ENCODE measurements around the gene DCLRE1C.
"Not testable (repeated sequence)": the region's sequence is repeated elsewhere in the genome, so short reads cannot be mapped to it uniquely, and the experiment has no call there.

DCLRE1C gene

GRCh38 chr10:14954001-14954770, at the start of gene DCLRE1C:
DCLRE1C (minus strand) TSS chr10:14954096; CDS start chr10:14954010, 86 bp downstream.
- in situ Hi-C loops (cut with HindIII; ENCODE audit: low sequenced_read_pairs): loop anchor here (25.0 kb wide), 1 partner anchor 158 kb away; no protein-coding TSS in a partner anchor

DNA sequence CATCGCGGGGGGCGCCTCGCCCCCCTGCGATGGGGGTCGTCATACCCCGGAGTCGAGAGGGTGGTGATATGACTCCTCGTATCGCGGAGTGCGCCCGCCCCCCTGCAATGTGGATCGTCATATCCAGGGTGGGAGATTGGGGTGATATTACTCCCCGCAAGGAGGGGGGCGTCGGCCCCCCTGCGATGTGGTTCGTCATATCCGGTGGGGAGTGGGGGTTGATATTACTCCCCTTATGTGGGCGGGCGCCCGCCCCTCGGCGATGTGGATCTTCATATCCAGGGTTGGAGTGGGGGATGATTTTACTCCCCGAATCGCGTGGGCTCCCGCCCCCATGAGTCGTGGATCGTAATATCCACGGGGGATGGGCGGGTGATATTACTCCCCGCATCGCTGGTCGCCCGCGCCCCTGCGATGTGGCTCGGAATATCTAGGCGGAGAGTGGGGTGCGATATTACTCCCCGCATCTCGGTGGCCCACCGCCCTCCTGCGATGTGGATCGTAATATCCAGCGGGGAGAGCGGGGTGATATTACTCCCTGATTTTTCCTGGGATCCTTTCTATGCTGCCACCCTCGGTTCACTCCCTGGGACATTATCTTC, 42.2 kb upstream of the DCLRE1C start:
- in situ Hi-C loops (cut with HindIII; ENCODE audit: low sequenced_read_pairs): no loop called here

DNA sequence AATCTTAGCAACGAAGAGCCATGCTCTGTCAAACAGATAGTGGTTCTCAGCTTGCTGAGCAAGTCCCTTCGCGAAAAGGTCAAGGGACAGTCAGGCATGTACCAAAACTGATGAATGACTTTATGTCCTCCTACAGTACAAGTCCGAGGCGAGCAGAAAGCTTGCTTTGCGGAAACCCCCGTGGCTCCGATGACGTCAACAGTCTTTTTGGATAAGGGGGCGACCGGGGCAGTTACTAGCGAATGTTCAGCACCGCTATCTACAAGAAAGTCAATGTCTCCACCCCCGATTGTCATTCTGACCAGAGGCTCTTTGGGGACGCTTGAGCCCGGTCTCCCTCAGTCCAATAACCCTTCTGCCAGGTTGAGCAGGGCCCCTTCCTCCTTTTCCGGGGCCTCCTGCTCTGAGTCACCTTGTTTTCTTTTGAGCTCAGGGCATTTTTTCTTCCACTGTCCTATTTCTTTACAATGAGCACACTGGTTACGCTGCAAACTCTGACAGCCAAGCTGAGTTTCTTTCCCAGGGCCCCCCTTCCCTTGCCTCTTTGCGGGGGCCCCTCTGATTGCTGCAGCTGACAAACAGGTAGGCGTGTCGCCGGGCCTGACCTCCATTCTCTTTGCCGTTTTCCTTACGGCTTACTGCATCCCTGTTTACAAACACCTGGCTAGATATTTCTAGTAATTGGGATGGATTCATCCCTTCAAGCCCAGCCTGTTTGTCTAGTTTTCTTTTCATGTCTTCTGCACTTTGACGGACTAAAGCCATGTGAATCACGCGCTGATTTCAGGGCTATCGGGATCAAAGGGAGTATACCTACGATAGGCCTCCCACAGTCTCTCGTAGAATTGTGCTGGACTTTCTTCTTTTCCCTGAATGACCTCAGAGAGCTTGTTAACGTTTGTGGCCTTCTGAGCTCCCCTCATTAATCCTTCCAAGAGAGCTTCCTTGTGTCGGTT, 39.9 kb upstream of the DCLRE1C start:
- in situ Hi-C loops (cut with HindIII; ENCODE audit: low sequenced_read_pairs): not testable (repeated sequence)

GRCh38 chr10:14992336-14992735, 38.4 kb upstream of the DCLRE1C start:
- in situ Hi-C loops (cut with HindIII; ENCODE audit: low sequenced_read_pairs): not testable (repeated sequence)

GRCh38 chr10:14991035-14991749, 37.3 kb upstream of the DCLRE1C start:
- in situ Hi-C loops (cut with HindIII; ENCODE audit: low sequenced_read_pairs): not testable (repeated sequence)

DNA sequence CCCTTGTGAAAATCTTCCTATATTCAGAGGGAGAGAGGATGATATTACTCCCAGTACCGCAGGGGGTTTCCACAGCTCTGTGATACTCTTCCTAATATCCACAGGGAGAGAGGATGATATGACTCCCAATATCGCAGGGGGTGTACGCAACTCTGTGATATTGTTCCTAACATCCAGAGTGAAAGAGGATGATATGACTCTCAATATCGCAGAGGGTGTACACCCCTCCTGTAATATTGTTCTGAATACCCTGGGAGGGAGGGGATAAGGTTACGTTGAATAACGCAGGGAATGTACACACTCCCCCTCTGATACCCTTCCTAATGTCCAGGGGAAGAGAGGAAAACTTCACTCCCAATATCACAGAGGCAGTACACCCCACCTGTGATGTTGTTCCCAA, 35.7 kb upstream of the DCLRE1C start:
- in situ Hi-C loops (cut with HindIII; ENCODE audit: low sequenced_read_pairs): not testable (repeated sequence)

DNA sequence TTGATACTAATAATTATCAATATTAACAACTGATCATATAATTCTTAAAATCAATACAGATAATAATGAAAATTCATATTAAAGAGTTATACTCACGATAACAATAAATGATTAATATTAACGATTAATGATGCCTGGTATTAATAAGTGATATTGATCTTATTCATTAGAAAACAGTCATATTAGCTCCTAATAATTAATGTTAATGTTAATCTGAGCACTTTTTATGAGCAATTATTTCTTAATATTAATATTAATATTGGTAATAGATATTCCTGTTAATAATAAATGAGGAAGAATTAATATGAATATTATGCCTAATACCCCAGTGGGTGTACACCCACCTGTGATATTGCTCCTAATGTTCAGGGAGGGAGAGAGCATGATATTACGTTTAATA, 28.8 kb upstream of the DCLRE1C start:
- in situ Hi-C loops (cut with HindIII; ENCODE audit: low sequenced_read_pairs): no loop called here

- in situ Hi-C loops (cut with HindIII; ENCODE audit: low sequenced_read_pairs): no loop called here
Measured at GRCh38 chr10:14975672-14976273, 21.9 kb upstream of the DCLRE1C start.

DNA sequence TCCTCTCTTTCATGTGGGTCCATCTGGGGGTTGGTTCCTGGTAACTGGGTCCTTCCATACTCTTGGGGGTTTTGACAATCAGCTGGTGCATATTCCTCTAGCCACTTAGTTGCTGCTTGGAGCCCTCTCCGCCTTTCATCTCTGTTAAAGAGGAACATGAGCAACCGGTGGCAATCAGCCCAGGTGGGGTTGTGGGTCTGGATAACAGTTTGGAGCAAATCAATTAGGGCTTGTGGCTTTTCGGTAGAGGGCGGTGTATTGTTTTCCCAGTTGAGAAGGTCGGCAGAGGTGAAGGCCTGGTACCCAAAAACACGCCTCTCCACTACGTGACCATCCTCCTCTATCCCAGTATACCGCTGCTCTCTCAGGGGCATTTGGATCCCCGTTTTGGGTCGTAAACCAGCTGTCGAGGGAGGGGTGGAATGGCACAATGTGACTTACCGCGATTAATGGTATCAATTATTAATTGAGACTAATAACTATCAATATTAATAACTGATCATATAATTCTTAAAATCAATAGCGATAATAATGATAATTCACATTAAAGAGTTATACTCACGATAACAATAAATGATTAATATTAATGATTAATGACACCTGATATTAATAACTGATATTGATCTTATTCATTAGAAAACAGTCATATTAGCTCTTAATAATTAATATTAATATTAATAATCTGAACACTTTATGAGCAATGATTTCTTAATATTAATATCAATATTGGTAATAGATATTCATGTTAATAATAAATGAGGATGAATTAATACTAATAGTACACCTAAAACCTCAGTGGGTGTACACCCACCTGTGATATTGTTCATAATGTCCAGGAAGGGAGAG, 20.5 kb upstream of the DCLRE1C start:
- in situ Hi-C loops (cut with HindIII; ENCODE audit: low sequenced_read_pairs): loop anchor here (25.0 kb wide), 1 partner anchor 138 kb away; no protein-coding TSS in a partner anchor

DNA sequence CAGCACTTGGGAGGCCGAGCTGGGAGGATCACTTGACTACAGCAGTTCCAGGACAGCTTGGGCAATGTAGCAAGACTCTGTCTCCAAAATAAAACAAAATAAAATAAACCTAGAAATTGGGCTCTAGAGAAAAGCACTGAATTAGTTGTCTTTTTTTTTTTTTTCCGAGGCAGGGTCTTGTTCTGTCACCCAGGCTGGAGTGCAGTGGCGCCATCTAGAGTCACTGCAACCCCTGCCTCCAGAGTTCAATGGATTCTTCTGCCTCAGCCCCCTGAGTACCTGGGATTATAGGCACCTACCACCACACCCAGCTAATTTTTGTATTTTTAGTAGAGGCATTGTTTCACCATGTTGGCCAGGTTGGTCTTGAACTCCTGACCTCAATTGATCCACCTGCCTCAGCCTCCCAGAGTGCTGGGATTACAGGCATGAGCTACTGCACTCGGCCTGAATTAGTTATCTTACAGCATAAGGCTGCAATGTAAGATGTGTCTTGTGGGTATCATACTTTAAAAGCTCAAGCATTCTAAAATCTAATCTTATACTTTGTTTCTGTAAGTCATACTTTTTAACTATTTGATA, 18.1 kb upstream of the DCLRE1C start:
- in situ Hi-C loops (cut with HindIII; ENCODE audit: low sequenced_read_pairs): loop anchor here (25.0 kb wide), 1 partner anchor 140 kb away; no protein-coding TSS in a partner anchor

DNA sequence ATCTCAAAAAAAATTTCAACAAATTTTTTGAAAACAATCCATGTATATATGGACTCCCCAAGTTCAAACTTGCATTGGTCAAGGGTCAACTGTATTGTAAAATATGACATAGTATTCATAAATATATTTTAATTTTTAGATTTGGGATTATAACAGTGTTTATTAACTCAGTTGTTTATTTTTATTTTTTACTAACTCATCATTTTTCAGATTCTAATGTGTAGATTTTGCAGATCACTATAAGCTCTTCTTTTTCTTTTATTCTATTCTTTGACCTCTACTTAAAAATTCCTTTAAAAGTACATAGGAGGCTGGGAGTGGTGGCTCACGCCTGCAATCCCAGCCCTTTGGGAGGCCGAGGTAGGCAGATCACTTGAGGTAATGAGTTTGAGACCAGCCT, 14.0 kb upstream of the DCLRE1C start:
- in situ Hi-C loops (cut with HindIII; ENCODE audit: low sequenced_read_pairs): loop anchor here (5.0 to 25.0 kb wide), 3 partner anchors 74 to 144 kb away; partner anchors contain the start of genes OLAH and SUV39H2

DNA sequence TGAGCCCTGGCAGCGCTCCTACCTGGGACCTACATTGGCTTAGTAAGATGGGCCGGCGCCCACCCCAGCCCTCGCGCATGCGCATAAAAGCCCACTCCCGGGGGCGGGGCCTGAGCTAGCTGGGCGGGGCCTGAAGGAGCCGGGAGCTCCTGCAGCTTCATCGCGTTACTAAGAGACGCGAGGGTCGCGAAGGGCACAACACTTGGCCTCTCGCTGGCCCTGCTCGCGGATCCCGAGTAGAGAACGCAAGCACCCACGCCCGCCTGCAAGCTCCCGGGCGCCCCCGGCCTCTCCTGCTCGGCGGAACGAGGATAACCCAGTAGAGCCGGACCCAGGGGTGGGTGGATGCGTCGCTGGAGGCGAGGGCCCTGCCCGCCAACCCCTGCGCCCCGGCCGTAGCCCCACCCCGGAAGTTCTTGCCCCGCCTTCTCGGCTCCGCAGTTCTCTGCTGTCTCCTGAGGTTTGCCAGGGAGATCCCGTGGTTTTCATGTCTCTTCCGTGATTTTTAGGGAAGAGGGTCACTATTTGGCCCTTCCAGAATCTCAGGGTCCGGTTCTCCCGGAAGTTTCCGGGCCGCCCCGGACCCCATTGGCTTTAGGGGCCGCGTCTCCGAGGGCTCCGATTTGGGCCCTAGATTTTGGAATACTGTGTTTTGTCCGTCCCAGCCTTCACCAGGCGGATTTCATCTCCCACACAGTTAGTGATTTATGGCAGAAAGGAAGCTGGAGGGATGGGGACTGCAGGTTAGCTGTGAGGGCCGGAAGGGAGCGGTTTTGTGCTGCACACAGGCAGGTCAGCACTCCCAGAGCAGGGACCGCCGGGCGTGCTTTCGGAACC, 5.5 kb upstream of the DCLRE1C start, which contains the start of gene MEIG1:
MEIG1 (plus strand) TSS at position 168 of the 837 bp plus-strand sequence. CDS start 7,081 bp downstream, outside the sequence.
- in situ Hi-C loops (cut with HindIII; ENCODE audit: low sequenced_read_pairs): loop anchor here (10.0 to 25.0 kb wide), 2 partner anchors 85 to 153 kb away; partner anchors contain the start of gene SUV39H2

DNA sequence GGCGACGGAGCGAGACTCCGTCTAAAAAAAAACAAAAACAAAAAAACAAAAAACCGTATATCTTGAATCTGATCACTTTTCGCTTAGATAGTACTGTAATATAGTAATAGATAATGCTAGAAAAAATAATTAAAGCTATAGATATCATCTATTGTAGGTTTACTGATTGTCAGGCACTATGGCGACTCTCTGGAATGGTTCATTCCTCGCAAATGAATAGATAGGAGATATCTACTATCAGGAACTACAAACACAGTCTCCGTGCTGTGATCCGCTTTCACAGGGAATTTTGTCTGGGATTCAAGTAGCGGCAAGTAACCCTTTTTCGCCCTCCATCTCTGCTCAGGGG, 5.0 kb upstream of the DCLRE1C start:
- in situ Hi-C loops (cut with HindIII; ENCODE audit: low sequenced_read_pairs): loop anchor here (25.0 kb wide), 1 partner anchor 153 kb away; no protein-coding TSS in a partner anchor

- in situ Hi-C loops (cut with HindIII; ENCODE audit: low sequenced_read_pairs): loop anchor here (25.0 kb wide), 1 partner anchor 157 kb away; no protein-coding TSS in a partner anchor
Measured at GRCh38 chr10:14954934-14955333, 1.0 kb upstream of the DCLRE1C start.

DNA sequence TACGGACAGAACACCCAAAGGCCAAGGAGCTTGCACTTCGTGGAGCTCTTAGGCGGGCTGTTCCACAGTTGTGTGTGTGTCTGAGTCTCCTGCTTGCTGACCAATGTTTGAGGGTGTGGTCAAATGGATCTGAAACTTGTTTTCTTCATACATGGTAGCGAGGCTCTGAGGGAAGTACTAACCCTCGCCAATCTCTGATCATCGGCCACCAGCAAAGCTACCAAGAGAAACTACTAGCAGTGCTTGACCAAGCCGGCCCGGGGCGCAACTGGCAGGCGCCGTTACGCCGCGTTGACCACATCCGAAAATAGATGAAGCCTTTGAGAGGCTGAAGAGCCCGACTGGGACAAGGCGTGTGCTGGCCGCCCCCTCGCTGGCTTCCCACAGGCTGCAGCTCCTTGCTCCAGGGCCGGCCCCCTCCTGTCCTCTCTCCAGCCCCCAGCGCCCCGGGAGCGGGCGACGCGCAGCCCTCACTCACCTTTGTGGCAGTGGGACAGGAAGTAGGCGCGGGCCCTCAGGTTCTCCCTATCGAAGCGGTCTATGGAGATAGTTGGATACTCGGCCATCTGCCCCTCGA, 384 bp downstream of the DCLRE1C start:
- in situ Hi-C loops (cut with HindIII; ENCODE audit: low sequenced_read_pairs): loop anchor here (25.0 kb wide), 1 partner anchor 159 kb away; no protein-coding TSS in a partner anchor

GRCh38 chr10:14952851-14953423, 959 bp downstream of the DCLRE1C start:
- in situ Hi-C loops (cut with HindIII; ENCODE audit: low sequenced_read_pairs): loop anchor here (25.0 kb wide), 1 partner anchor 159 kb away; no protein-coding TSS in a partner anchor

DNA sequence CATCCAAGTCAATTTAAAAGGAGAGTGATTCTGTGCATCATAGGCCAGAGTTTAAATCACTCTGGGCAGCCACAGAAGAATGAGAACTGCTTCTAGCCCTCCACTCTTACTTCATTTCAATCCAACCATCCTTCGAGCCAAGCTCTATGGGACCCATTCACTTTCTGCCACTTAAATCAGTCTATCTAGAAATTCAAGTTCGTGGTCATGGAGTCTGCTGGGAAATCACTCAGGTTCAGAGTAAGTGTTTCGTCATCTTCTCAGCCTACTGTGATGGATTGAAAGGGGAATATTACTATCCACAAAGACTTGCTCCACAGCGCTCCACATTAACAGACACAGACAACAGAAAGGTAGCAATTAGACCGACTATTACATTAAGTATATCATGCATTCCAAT, 4.6 kb downstream of the DCLRE1C start:
- in situ Hi-C loops (cut with HindIII; ENCODE audit: low sequenced_read_pairs): no loop called here
